Subcutaneous preadipocyte (primary cell): ENCODE measurements around the gene RNU1-2. TPM values are rescaled to one million over a fixed set of nuclear protein-coding genes. Genes with fewer than 3 reads are reported as not detected.

ENCODE experiments used
- small RNA-seq: library from RNA; depleted of rRNA; stranded (forward); fragments of <200 nt; gene quantifications from one replicate; pipeline ENCODE3, GENCODE V24; 2012
- total RNA-seq: library from RNA; depleted of rRNA; stranded (reverse); fragments of >200 nt; gene quantifications from 2 replicates; pipeline ENCODE4 v1.2.3, GENCODE V29; 2012

RNU1-2 gene
- under 0.01 TPM in 2 replicates for total RNA-seq

DNA sequence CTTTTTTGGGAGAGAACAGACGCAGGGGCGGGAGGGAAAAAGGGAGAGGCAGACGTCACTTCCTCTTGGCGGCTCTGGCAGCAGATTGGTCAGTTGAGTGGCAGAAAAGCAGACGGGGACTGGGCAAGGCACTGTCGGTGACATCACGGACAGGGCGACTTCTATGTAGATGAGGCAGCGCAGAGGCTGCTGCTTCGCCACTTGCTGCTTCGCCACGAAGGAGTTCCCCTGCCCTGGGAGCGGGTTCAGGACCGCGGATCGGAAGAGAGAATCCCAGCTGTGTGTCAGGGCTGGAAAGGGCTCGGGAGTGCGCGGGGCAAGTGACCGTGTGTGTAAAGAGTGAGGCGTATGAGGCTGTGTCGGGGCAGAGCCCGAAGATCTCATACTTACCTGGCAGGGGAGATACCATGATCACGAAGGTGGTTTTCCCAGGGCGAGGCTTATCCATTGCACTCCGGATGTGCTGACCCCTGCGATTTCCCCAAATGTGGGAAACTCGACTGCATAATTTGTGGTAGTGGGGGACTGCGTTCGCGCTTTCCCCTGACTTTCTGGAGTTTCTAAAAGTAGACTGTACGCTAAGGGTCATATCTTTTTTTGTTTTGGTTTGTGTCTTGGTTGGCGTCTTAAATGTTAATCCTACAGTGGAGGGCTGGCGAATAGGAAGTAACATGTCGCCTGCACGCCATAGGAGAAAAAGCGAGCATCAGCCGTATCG is at the start of gene RNU1-2:
RNU1-2 (plus strand) TSS at position 383 of the 718 bp plus-strand sequence.

DNA sequence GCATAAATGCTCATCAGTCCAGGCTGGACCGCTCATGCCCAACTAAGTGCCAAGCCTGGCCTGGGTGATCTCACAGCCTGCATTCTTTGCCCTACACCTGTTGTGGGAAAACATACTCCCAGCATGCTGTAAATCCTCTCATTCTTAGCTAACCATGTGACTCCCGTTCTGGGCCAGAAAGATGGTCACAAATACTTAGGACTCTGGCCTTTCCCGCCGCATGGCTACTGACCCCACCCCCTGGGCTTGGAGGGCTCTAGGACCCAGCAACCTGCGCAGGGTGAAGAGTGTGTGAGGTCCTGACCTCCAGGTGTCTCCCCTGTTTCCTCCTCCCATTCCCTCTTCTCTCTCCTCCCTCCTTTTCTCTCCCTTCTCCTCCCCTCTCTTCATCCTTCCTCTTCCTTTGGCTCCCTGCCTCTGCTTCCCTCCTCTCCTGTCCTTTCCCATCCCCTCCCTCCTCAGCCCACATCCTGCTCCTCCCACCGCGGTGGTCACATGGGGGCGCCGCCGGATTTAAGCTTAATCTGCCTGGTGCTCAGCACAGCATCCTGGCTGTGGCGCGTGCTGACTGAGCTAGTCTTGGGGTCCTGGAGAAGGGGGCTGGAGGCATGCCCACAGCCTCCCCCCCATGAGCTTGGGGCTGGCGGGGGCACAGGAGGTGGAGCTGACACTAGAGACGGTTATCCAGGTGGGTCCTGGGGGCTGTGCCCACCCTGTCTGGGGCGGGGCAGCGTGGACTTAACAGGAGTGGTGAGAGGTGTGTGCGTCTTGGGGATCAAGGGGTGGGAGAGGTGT is 25.8 kb downstream of the RNU1-2 start, which contains the start of gene CROCC:
CROCC (plus strand) TSS at position 541 of the 795 bp plus-strand sequence; CDS start at position 629, 88 bp downstream.

Small RNA genes lying within 50 kb of the gene (small RNA-seq; reads per million reads assigned to genes)
- gene MIR3675: not detected
- gene RNU1-2: 0.08 reads per million
- gene RNU1-5P: not detected

Other genes starting within 250 kb of the RNU1-2 start
- gene RNU1-3, start 229.0 kb upstream of the RNU1-2 start, total RNA-seq: under 0.01 TPM in 2 replicates
- under 0.01 TPM in 2 replicates for gene RNU1-4, start 155.5 kb upstream of the RNU1-2 start, total RNA-seq
- 15.8 and 16.5 TPM in 2 replicates for gene CROCC, start 26.0 kb downstream of the RNU1-2 start, total RNA-seq
- 40.7 and 44.5 TPM in 2 replicates for gene MFAP2, start 84.6 kb downstream of the RNU1-2 start, total RNA-seq
- 20.9 and 40.3 TPM in 2 replicates for gene ATP13A2, start 115.9 kb downstream of the RNU1-2 start, total RNA-seq
- 125 and 131 TPM in 2 replicates for gene SDHB, start 158.1 kb downstream of the RNU1-2 start, total RNA-seq
- not detected in 2 replicates for gene PADI2, start 223.5 kb downstream of the RNU1-2 start, total RNA-seq